Breast epithelium (tissue), 3 donors: Measurements from ENCODE around the gene EPHA5.

ENCODE experiments used
- CTCF ChIP-seq, 3 donors: fragments of 450-650 bp; IDR thresholded peaks; one replicate each; pipeline ENCODE4 v1.5.1; 2016 to 2017; ENCODE audit warnings: antibody characterized with exemption in 3 of 3, mild to moderate bottlenecking in 3 of 3, moderate library complexity in 3 of 3
- POLR2A ChIP-seq: fragments of 450-650 bp; IDR thresholded peaks from one replicate; pipeline ENCODE4 v1.6.1; 2016; ENCODE audit warnings: antibody characterized with exemption, mild to moderate bottlenecking, moderate library complexity
- POLR2AphosphoS5 ChIP-seq, 3 donors: sonication (generic); formaldehyde crosslinking; IDR thresholded peaks; one replicate each; pipeline ENCODE4 v1.6.1; 2017; ENCODE audit warnings: antibody characterized with exemption in 3 of 3

- TF ChIP-seq CTCF (IDR thresholded peaks at IDR 0.05) (no peak), POLR2AphosphoS5 (IDR thresholded peaks at IDR 0.05) (no peak), POLR2A (no peak)
Observed at GRCh38 chr4:65646136-65646535, 24.2 kb downstream of the EPHA5 start.
